GM18519 (cell line): ENCODE measurements around the gene ZNF511.
"Not testable (repeated sequence)": the region's sequence is repeated elsewhere in the genome, so short reads cannot be mapped to it uniquely, and the experiment has no call there.

Experiments
- ATAC-seq: cut with Tn5 transposase; IDR thresholded peaks from one replicate; pipeline ENCODE4 v1.9.1; 2021; ENCODE audit warnings: mild to moderate bottlenecking, moderate library complexity; ENCODE audit not compliant: unreplicated experiment, low FRiP score

The ZNF511 gene

GRCh38 chr10:133312016-133312768 is 3.5 kb downstream of the ZNF511 start:
- no peak for ATAC-seq

GRCh38 chr10:133312769-133313145 is 4.0 kb downstream of the ZNF511 start:
- no peak for ATAC-seq

GRCh38 chr10:133313192-133313591 is 4.5 kb downstream of the ZNF511 start:
- no peak for ATAC-seq

- ATAC-seq, result no peak
These were observed 6.2 kb downstream of the ZNF511 start for GRCh38 chr10:133314911-133315310.

GRCh38 chr10:133315847-133316246 is 7.1 kb downstream of the ZNF511 start:
- ATAC-seq, result no peak

DNA sequence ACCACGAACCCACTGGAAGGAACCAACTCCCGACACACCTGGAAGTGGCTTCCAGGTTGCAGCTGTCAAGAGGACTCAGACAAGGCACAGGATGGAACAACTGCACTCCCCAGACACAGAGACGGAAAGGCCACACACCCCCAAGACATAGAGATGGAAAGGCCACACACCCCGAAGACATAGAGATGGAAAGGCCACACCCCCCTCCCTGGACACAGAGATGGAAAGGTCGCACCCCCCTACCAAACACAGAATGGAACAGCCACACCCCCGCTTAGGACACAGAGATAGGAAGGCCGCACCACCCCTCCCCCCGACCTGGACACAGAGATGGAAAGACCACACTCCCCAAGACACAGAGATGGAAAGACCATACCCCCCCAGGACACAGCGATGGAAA is 7.6 kb downstream of the ZNF511 start:
- ATAC-seq, result no peak

GRCh38 chr10:133316732-133317131 is 8.0 kb downstream of the ZNF511 start:
- ATAC-seq, result no peak

DNA sequence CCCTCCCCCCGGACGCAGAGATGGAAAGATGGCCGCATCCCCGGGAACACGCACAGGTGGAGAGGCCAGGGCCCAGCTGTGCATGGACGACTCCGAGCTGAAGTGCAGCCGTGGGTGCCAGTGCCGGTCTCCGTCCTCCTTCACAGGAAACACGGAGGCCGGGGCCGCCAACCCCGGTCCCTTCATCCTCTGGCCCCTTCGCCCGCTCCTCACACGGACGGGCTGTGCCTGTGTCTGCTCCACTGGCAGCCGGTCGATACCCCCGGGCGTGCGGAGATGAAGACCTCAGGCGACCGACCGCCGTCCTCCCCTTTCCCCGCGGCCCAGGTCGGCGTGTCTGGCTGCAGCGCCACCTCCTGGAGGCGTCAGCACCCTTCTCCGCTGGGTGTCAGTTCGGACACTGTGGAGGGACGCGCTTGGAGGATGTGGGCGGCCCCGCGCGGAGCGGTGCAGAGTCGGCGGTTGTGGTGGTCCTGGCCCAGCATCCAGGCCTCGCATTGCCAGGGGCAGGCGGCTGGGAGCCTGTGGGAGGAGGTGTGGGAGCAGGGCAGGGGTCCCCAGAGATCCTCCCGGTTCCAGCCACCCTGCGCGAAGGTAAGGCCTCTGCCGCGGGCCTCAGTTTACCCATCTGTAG is 9.9 kb downstream of the ZNF511 start:
- peak; percentile 42 for ATAC-seq

GRCh38 chr10:133320852-133321422 is 12.2 kb downstream of the ZNF511 start:
- ATAC-seq, result not testable (repeated sequence)

DNA sequence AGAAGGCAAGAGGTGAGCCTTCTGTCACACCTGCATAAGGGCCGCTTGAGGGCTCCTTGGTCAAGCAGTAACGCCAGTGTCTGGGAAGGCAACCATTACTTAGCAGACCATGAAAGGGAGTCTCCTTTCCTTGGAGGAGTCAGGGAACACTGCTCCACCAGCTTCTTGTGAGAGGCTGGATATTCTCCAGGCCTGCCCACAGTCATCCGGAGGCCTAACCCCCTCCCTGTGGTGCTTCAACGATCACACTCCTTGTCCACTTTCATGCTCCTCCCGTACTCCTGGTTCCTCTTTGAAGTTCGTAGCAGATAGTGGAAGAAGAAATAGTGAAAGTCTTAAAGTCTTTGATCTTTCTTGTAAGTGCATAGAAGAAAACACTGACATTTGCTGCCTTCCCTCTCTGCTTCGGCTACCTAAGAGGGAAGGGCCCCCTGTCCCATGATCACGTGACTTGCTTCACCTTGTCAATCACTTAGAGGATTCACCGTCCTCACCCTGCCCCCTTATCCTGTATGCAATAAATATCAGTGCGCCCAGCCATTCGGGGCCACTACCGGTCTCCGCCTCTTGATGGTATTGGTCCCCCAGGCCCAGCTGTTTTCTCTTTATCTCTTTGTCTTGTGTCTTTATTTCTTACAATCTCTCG is 13.5 kb downstream of the ZNF511 start:
- ATAC-seq, result not testable (repeated sequence)

DNA sequence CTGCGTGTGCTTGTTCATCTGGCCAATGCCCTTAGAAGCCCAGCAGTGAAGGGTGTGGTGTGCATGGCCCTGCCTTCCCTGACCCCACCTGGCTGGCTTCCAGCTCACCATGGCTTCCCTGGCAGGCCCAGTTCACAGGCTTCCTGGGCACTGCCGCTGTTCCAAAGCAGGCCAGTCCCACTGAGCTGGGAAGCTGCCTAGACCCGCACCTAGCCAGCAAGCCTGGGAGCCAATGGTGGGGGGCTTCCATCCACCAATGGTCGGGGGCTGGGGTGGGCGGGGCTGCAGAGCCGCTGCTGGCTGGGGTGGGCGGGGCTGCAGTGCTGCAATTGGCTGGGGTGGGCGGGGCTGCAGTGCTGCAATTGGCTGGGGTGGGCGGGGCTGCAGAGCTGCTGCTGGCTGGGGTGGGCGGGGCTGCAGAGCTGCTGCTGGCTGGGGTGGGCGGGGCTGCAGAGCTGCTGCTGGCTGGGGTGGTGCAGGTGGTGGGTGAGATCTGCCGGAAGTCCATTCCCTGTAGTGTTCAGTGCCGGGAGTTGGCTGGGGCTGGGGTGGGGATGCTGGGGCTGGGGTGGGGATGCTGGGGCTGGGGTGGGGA is 15.6 kb downstream of the ZNF511 start:
- ATAC-seq, result no peak

DNA sequence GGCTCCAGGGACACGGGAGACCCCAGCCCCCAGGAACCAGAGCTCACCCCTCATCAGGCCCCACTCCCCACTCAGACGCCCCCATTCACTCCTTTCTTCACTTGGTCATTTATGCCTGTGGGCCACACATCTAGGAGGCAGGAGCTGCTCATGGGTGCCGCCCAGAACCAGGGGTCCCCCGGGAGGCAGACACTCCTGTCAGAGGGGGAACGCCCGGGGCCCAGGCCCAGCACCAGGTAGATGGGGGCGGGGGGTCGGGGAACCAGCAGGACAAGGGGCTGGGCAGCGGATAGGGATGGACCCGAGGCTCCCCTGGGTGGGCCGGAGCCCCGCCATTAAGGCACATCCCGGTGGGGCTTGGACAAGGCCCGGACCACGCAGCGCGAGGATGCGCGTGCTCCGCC is 16.1 kb downstream of the ZNF511 start:
- ATAC-seq, result no peak

- no peak for ATAC-seq
These were observed 16.9 kb downstream of the ZNF511 start for GRCh38 chr10:133325440-133326222.

- no peak for ATAC-seq
These were observed 17.5 kb downstream of the ZNF511 start for GRCh38 chr10:133326223-133326551.

- ATAC-seq, result no peak
These were observed 18.3 kb downstream of the ZNF511 start for GRCh38 chr10:133326745-133327650.

DNA sequence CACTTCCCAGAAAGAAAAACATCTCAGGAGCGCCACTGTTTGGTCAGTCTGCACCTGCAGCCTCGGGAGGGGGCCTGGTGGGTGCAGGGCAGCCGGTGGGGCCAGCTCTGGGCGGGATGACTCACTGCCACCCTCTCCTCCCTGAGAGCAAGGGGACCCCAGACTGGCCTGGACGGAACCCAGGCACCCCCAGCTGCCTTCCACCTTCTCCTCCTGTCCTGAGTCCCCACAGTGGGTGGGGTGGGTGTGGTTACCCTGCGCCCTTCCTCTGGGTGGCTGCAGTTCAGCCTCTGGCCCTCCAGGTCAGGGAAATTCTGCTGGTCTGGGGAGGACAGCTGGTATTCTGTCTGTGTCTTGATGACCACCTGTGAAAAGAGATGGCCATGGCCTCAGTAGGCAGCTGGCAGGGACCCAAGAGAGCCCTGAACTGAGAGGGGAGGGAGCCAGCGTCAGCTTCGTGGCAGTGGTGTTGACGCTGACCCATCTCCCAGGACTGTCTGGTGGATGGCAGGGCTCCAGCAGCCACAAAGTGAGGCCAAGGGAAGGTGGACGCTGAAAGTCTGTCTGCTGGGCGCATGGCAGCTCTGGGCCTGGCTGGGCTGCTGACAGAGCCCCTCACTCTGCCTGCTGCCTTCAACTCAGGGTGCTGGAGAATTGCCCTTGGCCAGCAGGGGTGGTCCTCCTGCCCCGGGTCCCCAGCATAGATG is 19.1 kb downstream of the ZNF511 start:
- ATAC-seq, result no peak

GRCh38 chr10:133328358-133329343 is 19.9 kb downstream of the ZNF511 start:
- no peak for ATAC-seq
